T follicular helper cell (primary cell): ENCODE measurements around the gene PI4KA.
"Not testable (repeated sequence)": the region's sequence is repeated elsewhere in the genome, so short reads cannot be mapped to it uniquely, and the experiment has no call there.

Experiments used
- DNase-seq: peaks from one replicate; pipeline ENCODE4 v3.0.0-alpha.2; 2020; ENCODE audit warnings: low read depth

Gene PI4KA

DNA sequence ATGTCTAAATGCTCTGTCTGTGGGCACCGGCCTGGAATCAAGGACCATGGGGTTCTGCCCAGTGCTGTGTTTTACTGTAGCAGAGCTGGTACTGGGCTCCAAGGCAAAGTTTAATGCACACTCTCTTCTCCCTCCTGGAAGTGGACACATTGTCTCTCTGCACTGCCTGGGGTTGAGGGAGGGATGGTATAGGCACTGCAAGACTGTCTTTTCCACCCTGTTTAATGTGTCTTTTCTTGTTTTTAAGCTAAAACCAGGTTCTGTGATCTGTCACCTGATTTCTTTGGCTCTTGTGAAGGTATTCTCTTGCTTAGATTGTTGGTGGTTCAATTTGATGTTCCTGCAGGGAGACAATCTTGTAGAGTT, 194.0 kb downstream of the PI4KA start:
- DNase-seq, result no peak

DNA sequence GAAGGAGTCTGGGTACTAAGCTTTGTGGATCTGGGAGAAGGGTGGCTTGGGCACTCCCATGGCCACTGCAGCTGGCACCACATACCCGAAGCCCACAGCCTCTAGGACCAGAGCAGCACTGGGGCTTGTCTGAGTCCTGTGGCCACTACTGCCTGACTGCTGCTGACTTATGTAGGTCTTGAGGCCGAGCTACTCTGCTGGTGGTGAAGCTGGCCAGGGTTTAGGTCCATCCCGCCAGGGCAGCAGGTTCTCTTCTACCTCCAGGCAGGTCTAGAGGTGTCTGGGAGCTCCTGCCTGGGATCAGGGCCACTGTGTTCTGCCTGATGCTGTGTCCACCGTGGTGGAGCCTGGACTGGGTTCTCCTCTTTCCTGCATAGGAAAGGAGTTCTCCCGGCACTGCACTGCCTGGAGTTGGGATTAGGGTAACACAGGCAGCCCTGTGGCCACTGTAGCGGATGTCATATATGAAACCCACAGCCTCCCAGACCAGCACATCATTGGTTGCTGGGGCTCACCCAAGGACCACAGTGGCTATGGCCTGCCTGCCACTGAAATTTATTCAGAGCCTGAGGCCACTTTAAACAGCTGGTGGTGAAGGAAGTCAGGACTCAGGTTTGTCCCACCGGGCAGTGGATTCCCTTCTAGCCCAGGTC, 194.5 kb downstream of the PI4KA start:
- no peak for DNase-seq

DNA sequence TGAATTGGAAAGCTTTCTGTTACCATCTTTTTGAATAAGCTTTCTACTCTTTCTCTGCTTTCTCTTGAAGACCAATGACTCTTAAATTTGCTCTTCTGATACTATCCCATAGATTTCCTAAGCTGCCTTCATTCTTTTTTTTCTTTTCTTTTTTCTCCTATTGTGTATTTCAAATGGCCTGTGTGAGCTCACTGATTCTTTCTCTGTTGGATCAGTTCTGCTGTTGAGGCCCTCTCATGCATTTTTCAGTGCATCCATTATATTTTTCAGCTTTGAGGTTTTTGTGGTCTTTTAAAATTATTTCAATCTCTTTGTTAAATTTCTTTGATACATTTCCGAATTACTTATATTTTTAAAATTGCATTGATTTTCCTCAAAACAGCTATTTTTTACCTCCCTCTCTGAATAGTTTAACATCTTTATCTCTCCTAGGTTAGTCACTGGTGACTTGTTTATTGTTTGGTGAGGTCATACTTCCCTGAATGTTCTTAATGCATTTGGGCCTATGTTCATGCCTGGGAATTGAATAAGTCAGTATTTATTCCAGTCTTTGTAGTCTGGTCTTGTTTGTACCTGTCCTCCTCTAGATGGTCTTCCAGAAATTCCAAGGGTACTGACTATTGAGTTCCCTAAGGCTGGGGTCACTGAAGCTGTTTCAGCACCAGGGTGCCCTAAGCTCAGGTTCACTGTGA, 195.3 kb downstream of the PI4KA start:
- DNase-seq, result no peak

DNA sequence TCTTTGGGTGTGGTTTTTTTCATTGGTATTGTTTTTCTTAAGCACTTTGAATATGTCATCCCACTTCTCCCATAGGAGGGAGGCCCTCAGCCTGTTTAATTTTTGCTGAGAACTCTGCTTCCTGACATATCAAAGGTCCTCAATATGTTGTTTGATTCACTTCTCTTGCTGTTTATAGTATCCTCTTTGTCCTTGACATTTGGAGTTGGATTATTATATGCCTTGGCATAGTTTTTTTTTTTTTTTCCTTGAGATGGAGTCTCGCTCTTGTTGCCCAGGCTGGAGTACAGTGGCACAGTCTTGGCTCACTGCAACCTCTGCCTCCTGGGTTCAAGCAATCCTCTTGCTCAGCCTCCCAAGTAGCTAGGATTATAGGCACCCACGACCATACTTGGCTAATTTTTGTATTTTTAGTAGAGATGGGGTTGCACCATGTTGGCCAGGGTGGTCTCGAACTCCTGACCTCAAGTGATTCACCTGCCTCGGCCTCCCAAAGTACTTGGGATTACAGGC, 196.0 kb downstream of the PI4KA start:
- DNase-seq, result not testable (repeated sequence)

DNA sequence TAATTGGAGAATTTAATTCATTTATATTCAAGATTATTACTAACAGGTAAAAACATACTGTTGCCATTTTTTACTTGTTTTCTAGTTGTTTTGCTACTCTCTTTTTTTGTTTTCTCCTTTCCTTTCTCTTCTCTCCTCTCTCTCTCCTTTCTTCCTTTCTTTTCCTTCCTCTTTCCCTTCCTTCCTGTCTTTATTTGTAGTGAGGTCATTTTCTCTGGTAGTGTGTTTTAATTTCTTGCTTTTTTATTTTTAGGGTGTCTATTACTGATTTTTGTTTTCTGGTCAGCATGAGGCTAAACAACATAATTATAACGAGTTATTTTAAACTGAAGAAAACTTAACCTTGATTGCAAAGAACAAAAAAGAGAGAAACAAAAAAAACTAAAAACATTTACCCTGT, 197.1 kb downstream of the PI4KA start:
- no peak for DNase-seq

DNA sequence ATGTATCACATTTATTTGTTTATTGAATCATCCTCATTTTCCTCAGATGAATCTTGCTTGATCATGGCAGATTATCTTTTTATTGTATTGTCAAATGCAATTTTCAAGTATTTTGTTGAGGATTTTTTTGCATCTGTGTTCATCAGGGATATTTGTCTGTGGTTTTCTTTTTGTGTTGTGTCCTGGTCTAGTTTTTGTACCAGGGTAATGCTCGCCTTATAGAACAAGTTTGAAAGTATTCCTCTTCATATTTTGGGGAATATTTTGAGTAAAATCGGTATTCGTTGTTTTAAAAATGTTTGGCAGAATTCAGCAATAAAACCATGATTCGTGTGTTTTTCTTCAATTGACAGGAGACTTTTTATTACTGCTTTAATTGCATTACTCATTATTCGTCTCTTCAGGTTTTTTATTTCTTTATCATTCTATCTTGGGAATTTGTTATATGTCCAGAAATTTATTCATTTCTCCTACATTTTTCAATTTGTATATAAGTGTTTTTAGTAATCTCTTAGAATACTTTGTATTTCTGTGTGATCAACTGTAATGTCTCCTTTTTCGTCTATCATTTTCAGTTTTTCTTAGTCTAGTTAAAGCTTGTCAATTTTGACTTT, 198.1 kb downstream of the PI4KA start:
- no peak for DNase-seq

DNA sequence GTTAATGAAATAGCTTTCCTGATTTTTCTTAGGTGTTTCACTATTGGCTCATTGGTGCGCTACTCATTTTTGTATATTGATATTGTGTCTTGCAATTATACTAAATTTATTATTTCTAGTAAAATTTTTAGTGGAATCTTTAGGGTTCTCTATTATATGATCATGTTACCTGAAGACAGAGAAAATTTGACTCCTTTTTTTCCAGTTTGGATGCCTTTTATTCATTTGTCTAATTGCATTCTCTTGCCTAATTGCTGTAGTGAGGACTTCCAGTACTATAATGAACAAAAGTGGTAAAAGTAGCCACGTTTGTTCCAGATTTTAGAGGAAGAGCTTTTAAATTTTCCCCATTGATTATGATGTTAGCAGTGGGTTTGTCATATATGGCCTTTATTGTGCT, 198.7 kb downstream of the PI4KA start:
- no peak for DNase-seq

DNA sequence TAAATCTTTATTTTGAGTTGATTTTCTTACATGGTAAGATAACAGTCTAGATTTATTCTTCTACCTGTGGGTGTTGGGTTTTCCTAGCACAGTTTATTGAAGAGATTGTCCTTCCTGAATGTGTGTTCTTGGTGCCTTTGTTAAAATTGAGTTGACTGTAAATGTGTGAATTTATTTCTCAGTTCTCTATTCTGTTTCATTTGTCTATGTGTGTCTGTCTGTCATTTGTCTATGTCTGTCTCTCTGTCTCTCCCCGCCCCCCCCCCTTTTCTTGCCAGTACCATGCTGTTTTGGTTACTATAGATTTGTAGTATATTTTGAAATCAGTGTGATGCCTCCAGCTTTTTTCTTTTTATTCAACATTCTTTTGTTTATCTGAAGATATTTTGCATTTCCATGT, 199.4 kb downstream of the PI4KA start:
- no peak for DNase-seq

DNA sequence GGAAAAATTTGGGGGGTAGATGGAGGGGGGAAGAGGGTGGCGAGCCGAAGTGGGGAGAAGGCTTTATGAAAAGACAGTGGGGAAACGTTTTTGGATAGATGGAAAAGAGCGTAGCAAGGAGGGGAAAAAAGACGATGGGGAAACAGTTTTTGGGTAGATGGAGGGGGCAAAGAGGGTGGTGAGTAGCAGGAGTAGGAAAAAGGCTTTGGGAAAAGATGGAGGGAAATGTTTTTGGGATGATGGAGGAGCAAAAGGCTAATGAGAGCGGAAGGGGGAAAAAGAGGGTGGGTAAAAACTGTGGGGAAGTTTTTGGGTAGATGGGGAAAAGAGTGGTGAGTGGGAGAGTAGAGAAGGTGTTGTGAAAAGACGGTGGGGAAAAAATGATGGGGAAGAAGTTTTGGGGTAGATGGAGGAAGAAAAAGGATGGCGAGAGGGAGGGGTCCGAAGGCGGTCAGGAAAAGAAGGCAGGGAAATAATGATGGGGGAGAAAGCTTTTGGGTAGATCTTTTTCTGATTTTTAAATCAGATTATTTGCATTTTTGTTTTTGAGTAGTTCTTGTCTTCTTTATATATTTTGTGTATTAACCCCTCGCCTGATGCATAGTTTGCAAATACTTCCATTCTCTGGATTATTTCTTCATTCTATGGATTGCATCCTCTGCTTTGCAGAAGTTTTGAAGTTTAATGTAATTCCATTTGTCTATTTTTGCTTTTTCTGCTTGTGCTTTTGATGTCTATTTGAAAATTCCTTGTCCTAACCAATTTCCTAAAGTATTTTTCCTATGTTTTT, 200.0 kb downstream of the PI4KA start:
- DNase-seq, result no peak

DNA sequence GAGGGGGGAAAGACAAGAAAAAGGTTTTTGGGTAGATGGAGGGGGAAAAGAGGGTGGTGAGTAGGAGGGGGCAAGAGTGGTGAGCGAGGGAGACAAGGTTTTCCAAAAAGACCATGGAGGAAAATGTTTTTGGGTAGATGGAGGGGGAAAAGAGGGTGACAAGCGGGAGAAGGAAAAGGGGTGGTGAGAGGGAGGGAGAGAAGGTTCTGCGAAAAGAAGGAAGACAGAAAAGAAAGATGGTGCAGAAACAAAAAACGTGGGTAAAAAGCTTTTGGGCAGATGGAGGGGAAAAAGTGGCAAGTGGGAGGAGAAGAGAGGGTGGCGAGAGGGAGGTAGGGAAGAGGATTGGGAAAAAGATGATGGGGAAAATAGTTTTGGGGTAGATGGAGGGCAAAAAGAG, 200.6 kb downstream of the PI4KA start:
- DNase-seq, result no peak
